ENCODE data around the gene ITGBL1.
"Not testable (repeated sequence)": the region's sequence is repeated elsewhere in the genome, so short reads cannot be mapped to it uniquely, and the experiment has no call there.

The ITGBL1 gene

DNA sequence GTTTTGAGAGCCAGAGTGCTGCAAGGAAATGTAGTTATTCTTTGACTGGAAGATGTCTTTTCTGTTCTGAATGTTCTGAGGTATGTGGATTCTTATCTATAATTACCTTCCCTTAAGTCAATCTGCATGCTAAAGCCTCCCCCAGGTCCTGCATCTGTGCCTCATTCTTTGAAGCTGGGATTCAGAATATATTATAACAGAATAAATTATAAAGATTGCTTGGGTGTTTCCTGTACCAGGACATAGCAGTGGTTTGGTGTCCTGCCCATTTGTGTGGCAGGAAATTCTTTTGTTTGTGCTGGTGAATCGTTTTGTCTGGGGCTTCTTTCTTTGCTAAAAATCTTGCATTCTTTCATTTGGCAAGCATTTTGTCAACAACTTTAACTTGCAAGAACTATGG, 60.2 kb downstream of the ITGBL1 start:
- peak; percentile 36 for DNase-seq (ENCODE audit: low read depth)

- no peak for DNase-seq (ENCODE audit: low read depth)
Observed at GRCh38 chr13:101514100-101514499, 61.6 kb downstream of the ITGBL1 start.

DNA sequence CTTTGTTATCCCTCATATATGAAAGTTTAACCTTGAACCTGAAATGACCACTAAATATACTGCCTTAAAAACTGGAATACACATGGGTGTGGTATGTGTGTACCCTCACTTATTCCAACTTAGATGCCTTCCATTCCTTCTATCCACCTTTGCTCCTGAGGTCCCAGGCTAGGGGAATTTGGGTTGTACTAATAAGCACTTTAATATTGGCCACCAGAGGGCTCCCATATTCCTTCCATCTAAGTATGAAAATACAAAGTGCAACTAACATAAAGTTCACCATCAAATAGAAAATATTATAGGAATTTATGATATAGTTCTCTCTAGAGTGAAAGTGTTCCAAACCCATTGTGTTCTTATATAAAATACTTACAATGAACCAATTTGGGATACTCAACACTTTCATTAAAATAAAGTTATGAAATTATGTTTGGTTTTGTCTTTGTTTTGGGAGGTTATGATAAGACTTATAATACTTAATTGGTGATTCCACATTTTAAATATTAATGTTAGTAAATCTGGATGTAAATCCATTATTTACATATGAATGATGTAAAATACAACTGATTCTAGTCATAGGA, 62.3 kb downstream of the ITGBL1 start:
- peak; percentile 82 for DNase-seq (ENCODE audit: low read depth)

GRCh38 chr13:101515504-101515903, 63.0 kb downstream of the ITGBL1 start:
- DNase-seq (ENCODE audit: low read depth) = no peak

DNA sequence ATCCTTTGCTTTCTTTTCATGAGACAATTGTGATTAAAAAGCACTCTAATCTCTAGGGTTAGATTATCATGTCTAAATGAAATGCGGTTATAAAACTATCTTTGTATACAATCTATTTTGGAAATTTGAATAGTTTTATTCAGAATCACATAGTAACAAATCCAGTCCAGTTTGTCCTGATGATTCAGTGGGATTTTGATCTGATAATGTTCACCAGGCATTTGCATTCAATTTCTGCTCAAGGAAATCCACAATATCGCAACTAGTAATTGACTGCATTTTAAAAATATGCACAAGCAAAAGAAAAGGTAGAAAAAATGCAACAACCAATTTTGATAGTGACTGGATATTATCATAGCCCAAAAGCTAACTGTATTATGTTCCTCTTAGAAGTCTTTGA, 63.8 kb downstream of the ITGBL1 start:
- no peak for DNase-seq (ENCODE audit: low read depth)

DNA sequence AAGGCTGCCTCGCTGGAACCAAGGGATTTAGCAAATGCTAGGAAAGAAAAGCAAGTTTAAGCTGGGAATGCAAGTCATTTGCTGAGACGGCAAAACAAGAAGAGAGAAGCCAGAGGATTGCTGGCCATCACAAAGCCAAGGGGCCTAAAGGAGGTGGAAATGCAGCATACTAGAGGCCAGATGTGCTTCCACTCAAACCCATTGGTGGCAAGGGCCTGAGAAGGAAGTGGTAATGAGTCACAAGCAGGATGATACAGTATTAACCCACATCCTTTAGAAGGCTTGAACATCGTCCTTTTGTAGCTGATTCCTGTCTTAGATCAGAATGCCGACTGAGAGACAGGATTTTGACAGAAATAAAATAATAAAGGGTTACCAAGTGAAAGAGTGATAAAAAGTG, 68.2 kb downstream of the ITGBL1 start:
- DNase-seq (ENCODE audit: low read depth) = peak; percentile 96

DNA sequence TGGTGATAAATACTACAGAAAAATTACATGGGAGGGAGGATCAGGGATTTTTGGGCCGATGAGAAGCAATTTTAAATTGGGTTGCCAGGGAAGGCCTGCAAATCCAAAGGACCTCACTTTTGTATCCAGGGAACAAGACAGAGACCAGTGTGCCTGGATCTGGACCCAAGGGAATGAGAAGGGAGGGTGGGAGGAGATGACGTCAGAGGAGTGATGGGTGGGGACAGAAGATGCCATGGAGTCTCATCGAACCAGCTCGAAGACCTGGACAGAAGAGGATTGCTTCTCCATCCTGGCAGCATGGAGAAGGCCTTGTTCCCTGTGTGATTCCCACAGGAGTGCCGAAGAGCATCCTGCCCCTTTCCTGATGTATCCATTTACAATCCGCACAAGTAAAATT, 68.9 kb downstream of the ITGBL1 start:
- no peak for DNase-seq (ENCODE audit: low read depth)

DNA sequence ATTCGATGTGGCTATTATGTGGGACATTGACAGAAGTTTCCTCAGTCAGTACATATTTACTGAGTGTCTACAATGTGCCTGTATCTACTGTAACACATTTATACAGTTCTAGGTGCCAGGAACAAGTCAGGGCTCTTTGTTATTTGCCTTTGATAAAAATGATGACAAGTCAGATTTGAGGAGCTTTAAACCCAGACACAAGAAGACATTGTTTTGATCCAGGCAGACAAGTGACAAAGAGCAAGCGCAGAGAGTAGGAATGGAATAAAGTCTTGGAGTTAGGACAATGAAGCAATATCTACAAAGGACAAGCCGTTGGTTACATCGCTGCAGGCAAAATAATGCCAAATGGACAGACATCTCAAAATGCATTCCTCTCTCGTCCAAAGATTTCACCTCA, 70.1 kb downstream of the ITGBL1 start:
- no peak for DNase-seq (ENCODE audit: low read depth)

GRCh38 chr13:101523154-101524131, 71.0 kb downstream of the ITGBL1 start:
- DNase-seq (ENCODE audit: low read depth) = peak; percentile 92

- peak; percentile 74 for DNase-seq (ENCODE audit: low read depth)
Observed at GRCh38 chr13:101527130-101527529, 74.7 kb downstream of the ITGBL1 start.

DNA sequence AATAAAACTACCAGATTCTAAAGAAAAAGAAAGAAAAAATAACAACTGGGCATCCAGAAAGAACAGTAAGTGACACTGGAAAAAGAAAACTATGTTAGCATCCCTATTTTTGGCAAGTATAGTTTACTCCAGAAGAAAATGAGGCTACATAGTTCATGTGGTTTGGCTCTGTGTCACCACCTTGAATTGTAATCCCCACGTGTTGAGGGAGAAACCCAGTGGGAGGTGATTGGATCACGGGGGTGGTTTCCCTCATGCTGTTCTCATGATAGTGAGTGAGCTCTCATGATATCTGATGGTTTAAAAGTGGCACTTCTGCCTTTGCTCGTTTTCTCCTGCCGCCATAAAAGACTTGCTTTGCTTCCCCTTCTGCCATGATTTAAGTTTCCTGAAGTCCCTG, 76.9 kb downstream of the ITGBL1 start:
- peak; percentile 85 for DNase-seq (ENCODE audit: low read depth)

DNA sequence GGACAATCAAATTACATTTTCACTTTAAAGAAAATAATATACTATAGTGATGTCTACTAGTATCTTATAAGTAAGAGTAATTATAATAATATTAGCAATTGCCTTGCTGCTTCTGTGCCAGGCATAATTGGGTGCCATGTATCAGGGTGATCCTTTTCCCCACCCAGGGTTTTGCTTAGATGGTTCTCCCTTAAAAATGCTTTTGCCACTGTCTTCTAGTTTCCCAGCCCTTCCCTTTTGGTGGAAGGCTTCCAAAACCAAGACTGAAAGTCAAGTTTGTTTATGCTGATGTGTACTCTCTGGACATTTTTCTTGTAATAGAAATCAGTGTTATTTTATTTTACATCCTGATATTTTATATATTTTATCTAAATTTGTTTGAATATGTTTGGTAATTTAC, 77.8 kb downstream of the ITGBL1 start:
- DNase-seq (ENCODE audit: low read depth) = no peak

- DNase-seq (ENCODE audit: low read depth) = peak; percentile 69
Observed at GRCh38 chr13:101535192-101535746, 82.8 kb downstream of the ITGBL1 start.

DNA sequence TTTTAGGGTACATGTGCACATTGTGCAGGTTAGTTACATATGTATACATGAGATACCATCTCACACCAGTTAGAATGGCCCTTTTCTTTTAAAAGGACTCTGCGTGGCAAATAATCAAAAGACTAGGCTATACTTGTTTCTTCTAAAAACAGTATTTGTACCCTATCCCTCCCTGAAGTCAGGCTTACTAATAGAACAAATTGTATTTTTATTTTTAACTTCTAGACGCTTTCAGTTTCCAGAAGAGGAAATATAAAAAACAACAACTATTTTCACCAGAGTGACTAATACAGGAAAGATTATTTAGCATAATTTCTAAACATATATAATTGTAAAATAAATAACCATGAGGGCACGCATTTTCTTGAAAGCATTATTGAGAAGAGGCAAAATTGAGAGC, 83.6 kb downstream of the ITGBL1 start:
- no peak for DNase-seq (ENCODE audit: low read depth)

DNA sequence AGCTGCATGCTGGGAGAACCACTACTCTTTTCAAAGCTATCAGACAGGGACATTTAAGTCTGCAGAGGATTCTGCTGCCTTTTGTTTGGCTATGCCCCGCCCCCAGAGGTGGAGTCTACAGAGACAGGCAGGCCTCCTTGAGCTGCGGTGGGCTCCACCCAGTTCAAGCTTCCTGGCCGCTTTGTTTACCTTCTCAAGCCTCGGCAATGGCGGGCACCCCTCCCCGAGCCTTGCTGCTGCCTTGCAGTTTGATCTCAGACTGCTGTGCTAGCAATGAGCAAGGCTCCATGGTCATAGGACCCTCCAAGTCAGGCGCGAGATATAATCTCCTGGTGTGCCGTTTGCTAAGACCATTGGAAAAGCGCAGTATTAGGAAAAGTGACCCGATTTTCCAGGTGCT, 92.1 kb downstream of the ITGBL1 start:
- not testable (repeated sequence) for DNase-seq (ENCODE audit: low read depth)

GRCh38 chr13:101544979-101545378, 92.5 kb downstream of the ITGBL1 start:
- DNase-seq (ENCODE audit: low read depth) = no peak

GRCh38 chr13:101545521-101545920, 93.0 kb downstream of the ITGBL1 start:
- peak; percentile 63 for DNase-seq (ENCODE audit: low read depth)

DNA sequence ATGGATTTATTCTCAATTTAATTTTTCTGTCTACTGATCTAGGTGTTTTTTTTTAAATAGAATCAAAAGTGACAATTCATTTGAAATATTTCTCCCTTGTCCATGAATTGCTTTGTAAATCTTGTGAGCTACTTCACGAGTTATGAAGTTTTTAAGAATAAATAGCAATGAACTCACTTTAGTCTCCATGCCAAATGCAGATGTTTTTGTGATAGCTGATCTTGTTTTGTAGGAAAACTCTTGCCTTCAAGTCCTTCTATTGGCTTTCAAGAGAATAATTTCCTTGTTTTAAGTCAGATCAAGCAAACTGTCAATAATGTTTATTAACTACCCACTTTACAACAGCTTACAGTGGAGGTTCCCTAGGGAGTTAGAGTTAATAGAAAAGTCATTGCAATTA, 99.8 kb downstream of the ITGBL1 start:
- DNase-seq (ENCODE audit: low read depth) = no peak

DNA sequence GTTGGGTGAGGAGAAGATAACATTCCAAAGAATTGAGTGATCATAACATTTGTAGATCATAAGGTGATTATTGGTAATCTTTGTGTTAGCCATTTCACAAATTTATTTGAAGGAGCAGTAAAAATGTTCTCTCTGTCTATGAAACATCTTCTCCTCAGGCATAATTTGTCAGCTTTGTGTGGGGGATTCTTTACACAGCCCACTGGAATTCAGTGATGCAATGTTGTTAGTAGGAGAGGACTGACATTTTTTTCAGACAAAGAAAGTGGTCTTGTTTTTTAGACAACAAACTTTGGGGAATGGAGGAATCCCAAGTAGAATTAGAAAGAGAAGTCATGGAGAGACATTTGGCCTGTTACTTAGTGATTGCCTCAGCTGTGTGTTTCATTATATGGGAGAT, 100.3 kb downstream of the ITGBL1 start:
- peak; percentile 73 for DNase-seq (ENCODE audit: low read depth)

GRCh38 chr13:101554420-101555125, 102.1 kb downstream of the ITGBL1 start:
- DNase-seq (ENCODE audit: low read depth) = peak; percentile 61

DNA sequence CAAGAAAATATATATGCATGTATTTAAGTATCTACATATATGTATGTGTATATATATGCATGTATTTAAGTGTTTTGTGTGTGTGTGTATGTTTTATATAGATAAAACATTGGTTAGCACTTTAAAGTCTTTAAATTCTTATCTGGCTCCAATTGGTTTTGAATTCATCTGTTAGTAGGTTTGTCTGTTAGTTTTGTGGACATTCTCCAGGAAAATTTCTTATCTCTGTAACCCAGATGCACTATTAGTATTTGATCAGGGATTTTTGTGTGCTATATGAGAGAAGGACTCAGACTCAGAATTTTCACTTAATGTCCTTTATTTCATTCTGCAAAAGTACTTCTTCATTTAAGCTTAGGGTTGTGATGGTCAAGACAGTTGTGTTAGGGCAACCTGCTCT, 103.1 kb downstream of the ITGBL1 start:
- DNase-seq (ENCODE audit: low read depth) = no peak

DNA sequence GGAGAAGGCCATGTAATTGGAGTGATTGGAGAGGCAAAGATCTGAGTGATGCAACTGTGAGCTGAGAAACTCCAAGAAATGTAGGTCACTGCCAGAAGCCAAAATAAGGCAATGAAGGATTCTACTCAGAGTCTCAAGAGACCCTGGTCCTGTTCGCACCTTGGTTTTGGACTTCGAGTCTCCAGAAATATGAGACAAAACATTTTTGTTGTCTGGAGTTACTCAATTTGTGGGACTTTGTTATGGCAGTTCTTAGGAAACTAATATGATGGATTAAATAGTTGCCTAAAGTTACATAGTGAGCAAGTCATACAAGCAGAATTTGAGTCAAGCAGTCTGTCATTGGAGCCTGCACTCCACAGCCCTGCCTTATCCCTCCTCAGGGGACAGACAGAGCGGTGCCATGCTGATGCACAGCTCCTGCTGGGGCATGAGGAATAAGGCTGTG, 104.2 kb downstream of the ITGBL1 start:
- peak; percentile 29 for DNase-seq (ENCODE audit: low read depth)
